Bone marrow (tissue), 2 donors: ENCODE data around the gene HAGHL.
"Not testable (repeated sequence)": the region's sequence is repeated elsewhere in the genome, so short reads cannot be mapped to it uniquely, and the experiment has no call there.

ENCODE experiments used
- DNase-seq, 2 donors: peaks; one replicate each; lab custom pipeline; 2025; lab: John Stamatoyannopoulos, UW

The HAGHL gene

GRCh38 chr16:708019-708418, 18.9 kb upstream of the HAGHL start:
- DNase-seq: no peak

- no peak for DNase-seq
These were observed 17.9 kb upstream of the HAGHL start for GRCh38 chr16:708959-709358.

- DNase-seq: no peak
These were observed 17.1 kb upstream of the HAGHL start for GRCh38 chr16:709566-710499.

- no peak for DNase-seq
These were observed 16.3 kb upstream of the HAGHL start for GRCh38 chr16:710500-711075.

- no peak for DNase-seq
These were observed 15.8 kb upstream of the HAGHL start for GRCh38 chr16:711084-711483.

- peak; percentile 35 to 44 for DNase-seq
These were observed 15.2 kb upstream of the HAGHL start for GRCh38 chr16:711548-712320.

GRCh38 chr16:712740-713250, 14.1 kb upstream of the HAGHL start:
- DNase-seq: not testable (repeated sequence)

- no peak for DNase-seq
These were observed 12.8 kb upstream of the HAGHL start for GRCh38 chr16:714079-714478.

- DNase-seq: peak; percentile 26 to 59
These were observed 12.1 kb upstream of the HAGHL start, which contains the start of gene METRN for GRCh38 chr16:714558-715476. METRN (plus strand) TSS chr16:715118; CDS start chr16:715290, 172 bp downstream.

GRCh38 chr16:715477-716199, 11.3 kb upstream of the HAGHL start:
- DNase-seq: no peak

GRCh38 chr16:716200-716568, 10.7 kb upstream of the HAGHL start:
- no peak for DNase-seq

- DNase-seq: no peak
These were observed 10.1 kb upstream of the HAGHL start for GRCh38 chr16:716768-717325.

GRCh38 chr16:717450-718245, 9.3 kb upstream of the HAGHL start:
- no peak for DNase-seq

GRCh38 chr16:718389-718788, 8.5 kb upstream of the HAGHL start:
- DNase-seq: no peak

GRCh38 chr16:718922-719321, 8.0 kb upstream of the HAGHL start:
- no peak for DNase-seq

GRCh38 chr16:719815-720446, 7.0 kb upstream of the HAGHL start:
- DNase-seq: no peak

GRCh38 chr16:720447-720989, 6.4 kb upstream of the HAGHL start:
- no peak for DNase-seq

GRCh38 chr16:720990-721764, 5.7 kb upstream of the HAGHL start, which contains the start of gene ANTKMT:
ANTKMT (plus strand) TSS chr16:721146; CDS start chr16:721275, 129 bp downstream.
- peak in 1 of 2 donors; percentile 46 for DNase-seq
